PC-3 (cell line): ENCODE data around the gene SLAMF8. TPM values are rescaled to one million over a fixed set of nuclear protein-coding genes. Genes with fewer than 3 reads are reported as not detected.

Source experiments
- ATAC-seq: fragments of 200-7000 bp; cut with Tn5 transposase; 2 replicates; pipeline ENCODE4 v1.9.1; 2020; ENCODE audit warnings: mild to moderate bottlenecking, moderate library complexity
- BruUV-seq: library from RNA; stranded (reverse); fragments of 400-500 nt; replicated peaks from 2 replicates; lab custom pipeline; 2021; lab: Mats Ljungman, UMichigan
- CTCF ChIA-PET: fragments of 300-600 bp; sonication (Branson Sonifier 250); formaldehyde crosslinking; loops from one replicate; lab custom pipeline; 2022; ENCODE audit warnings: antibody characterized with exemption; lab: Charles Lee
- POLR2A ChIA-PET: fragments of 300-600 bp; sonication (Branson Sonifier 250); formaldehyde crosslinking; loops from one replicate; lab custom pipeline; 2022; ENCODE audit warnings: antibody characterized with exemption; ENCODE audit not compliant: unreplicated experiment; lab: Charles Lee
- DNase-seq: peaks from one replicate; pipeline ENCODE4 v3.0.0-alpha.2; 2015
- H2AFZ ChIP-seq: fragments of 300-600 bp; sonication (generic); 2 replicates; pipeline ENCODE4 v1.6.0; 2016; ENCODE audit warnings: antibody characterized with exemption, low read length
- H3F3A ChIP-seq: fragments of 300-600 bp; sonication (generic); one replicate; pipeline ENCODE4 v1.6.0; 2017; ENCODE audit warnings: antibody characterized with exemption, low read length, control low read depth, mild to moderate bottlenecking; ENCODE audit not compliant: unreplicated experiment
- H3K27ac ChIP-seq: fragments of 300-600 bp; sonication (generic); 2 replicates; pipeline ENCODE4 v1.5.1; 2016; ENCODE audit warnings: mild to moderate bottlenecking, low read length
- H3K27me3 ChIP-seq: fragments of 300-600 bp; sonication (generic); 2 replicates; pipeline ENCODE4 v1.6.1; 2016; ENCODE audit warnings: low read length, mixed read lengths
- H3K36me3 ChIP-seq: fragments of 300-600 bp; sonication (generic); 2 replicates; pipeline ENCODE4 v1.6.1; 2016; ENCODE audit warnings: low read depth, mixed run types, low read length, mixed read lengths
- H3K4me1 ChIP-seq: fragments of 300-600 bp; sonication (generic); 2 replicates; pipeline ENCODE4 v1.5.1; 2016; ENCODE audit warnings: low read length; ENCODE audit not compliant: insufficient read depth
- H3K4me2 ChIP-seq: fragments of 300-600 bp; sonication (generic); 2 replicates; pipeline ENCODE4 v1.6.0; 2016; ENCODE audit warnings: low read length
- H3K4me3 ChIP-seq: fragments of 300-600 bp; sonication (generic); 2 replicates; pipeline ENCODE4 v1.5.1; 2016; ENCODE audit warnings: mild to moderate bottlenecking, low read length, mixed read lengths
- H3K79me2 ChIP-seq: fragments of 300-600 bp; sonication (generic); 2 replicates; pipeline ENCODE4 v1.6.1; 2017; ENCODE audit warnings: low read length, mixed read lengths
- H3K9ac ChIP-seq: fragments of 300-600 bp; sonication (generic); 2 replicates; pipeline ENCODE4 v1.6.0; 2016; ENCODE audit warnings: mild to moderate bottlenecking, low read length
- H3K9me2 ChIP-seq: fragments of 300-600 bp; sonication (generic); replicated peaks from 2 replicates; pipeline ENCODE4 v1.6.1; 2016; ENCODE audit warnings: mixed run types, low read length, mixed read lengths
- H3K9me3 ChIP-seq: fragments of 300-600 bp; sonication (generic); 2 replicates; pipeline ENCODE4 v1.6.1; 2016; ENCODE audit warnings: low read length, mixed read lengths
- H4K20me1 ChIP-seq: fragments of 300-600 bp; sonication (generic); 2 replicates; pipeline ENCODE4 v1.6.1; 2016; ENCODE audit warnings: low read length, mixed read lengths
- EZH2 ChIP-seq: fragments of 300-600 bp; sonication (generic); IDR thresholded peaks from one replicate; pipeline ENCODE4 v1.6.1; 2017; ENCODE audit warnings: antibody characterized with exemption, mild to moderate bottlenecking, low read length; ENCODE audit not compliant: unreplicated experiment
- EZH2phosphoT487 ChIP-seq: fragments of 300-600 bp; sonication (generic); IDR thresholded peaks from 2 replicates; pipeline ENCODE4 v1.6.1; 2018; ENCODE audit warnings: mild to moderate bottlenecking, antibody characterized with exemption, low read length, borderline replicate concordance
- intact Hi-C: fragments of 100-400 bp; cut with micrococcal nuclease; formaldehyde crosslinking; loops from 2 replicates; pipeline ENCODE4 v1.9.0; 2023
- total RNA-seq: library from RNA; depleted of rRNA; stranded (reverse); fragments of >200 nt; gene quantifications from 2 replicates; pipeline ENCODE4 v1.2.3, GENCODE V29; 2014
- TF ChIP-seq, protein P1 (sequence below): fragments of 300-600 bp; sonication (generic); conservative IDR thresholded peaks from 2 replicates; pipeline ENCODE4 v1.5.1; 2017; ENCODE audit warnings: antibody characterized with exemption, low read depth, mild to moderate bottlenecking, low read length

Gene SLAMF8
- total RNA-seq, 1 experiment from 2014 or later: not detected

DNA sequence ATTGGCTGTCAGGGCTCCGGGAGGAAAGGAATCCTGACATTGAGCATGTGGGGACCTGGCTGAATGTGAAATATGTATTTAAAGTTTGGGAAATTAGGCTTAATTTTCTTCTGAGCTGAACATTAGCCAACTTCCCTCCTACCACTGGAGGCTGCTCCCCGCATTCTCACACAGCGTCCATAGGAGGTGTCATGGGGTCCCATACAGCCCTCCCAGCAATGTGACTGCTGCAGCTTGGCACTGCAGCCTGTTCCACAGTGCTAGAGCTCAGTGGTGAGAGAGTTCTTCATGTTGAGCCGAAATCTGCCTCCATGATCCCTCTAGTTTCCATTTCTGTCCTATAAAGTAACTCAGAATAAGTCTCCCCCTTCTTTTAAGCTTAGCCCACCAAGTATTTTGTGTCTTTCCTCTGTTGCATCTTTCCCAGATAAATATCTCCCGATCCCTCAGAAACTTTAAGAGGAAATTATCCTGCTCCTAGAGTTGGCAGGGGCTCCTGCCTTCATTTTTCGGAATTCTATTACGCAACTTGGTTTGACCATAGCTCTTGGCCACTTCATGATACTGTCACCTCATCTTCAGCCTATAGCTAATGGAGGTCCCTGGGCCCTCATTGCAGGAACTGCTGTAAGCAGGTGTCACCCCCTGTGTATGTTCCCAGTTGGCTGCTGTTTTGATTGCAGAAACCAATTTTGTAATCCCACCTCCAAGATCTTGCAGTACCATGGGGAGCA, 22.6 kb upstream of the SLAMF8 start:
- BruUV-seq: no TSS peak
- no peaks in the 10 kb centered on the region for H3K9me3 ChIP-seq
- no peaks in the 10 kb centered on the region for H4K20me1 ChIP-seq
- no peak for ATAC-seq
- H3K4me1 ChIP-seq: peaks cover 16% of the 10 kb centered on the region
- intact Hi-C loops: no loop called here
- TF ChIP-seq EZH2phosphoT487 (no peak), EZH2 (no peak)
- TF ChIP-seq, protein P1, sequence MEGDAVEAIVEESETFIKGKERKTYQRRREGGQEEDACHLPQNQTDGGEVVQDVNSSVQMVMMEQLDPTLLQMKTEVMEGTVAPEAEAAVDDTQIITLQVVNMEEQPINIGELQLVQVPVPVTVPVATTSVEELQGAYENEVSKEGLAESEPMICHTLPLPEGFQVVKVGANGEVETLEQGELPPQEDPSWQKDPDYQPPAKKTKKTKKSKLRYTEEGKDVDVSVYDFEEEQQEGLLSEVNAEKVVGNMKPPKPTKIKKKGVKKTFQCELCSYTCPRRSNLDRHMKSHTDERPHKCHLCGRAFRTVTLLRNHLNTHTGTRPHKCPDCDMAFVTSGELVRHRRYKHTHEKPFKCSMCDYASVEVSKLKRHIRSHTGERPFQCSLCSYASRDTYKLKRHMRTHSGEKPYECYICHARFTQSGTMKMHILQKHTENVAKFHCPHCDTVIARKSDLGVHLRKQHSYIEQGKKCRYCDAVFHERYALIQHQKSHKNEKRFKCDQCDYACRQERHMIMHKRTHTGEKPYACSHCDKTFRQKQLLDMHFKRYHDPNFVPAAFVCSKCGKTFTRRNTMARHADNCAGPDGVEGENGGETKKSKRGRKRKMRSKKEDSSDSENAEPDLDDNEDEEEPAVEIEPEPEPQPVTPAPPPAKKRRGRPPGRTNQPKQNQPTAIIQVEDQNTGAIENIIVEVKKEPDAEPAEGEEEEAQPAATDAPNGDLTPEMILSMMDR: no peak
- no peak overlapping the region for H3K9ac ChIP-seq
- H3K9me2 ChIP-seq: no peaks in the 10 kb centered on the region
- no peak for DNase-seq
- H3K4me2 ChIP-seq: no peak overlapping the region
- H3K27ac ChIP-seq: no peak overlapping the region
- ChIA-PET POLR2A (no interaction called here), CTCF (interaction anchor here (0.6 to 1.5 kb wide), 5 partner anchors 10 to 203 kb away, joined by 3 to 4 read pairs (median 3); no protein-coding TSS in a partner anchor)
- no peaks in the 10 kb centered on the region for H3F3A ChIP-seq
- no peak overlapping the region for H3K4me3 ChIP-seq
- no peak overlapping the region for H2AFZ ChIP-seq
- no peaks in the 10 kb centered on the region for H3K79me2 ChIP-seq
- no peaks in the 10 kb centered on the region for H3K36me3 ChIP-seq
- H3K27me3 ChIP-seq: no peaks in the 10 kb centered on the region

DNA sequence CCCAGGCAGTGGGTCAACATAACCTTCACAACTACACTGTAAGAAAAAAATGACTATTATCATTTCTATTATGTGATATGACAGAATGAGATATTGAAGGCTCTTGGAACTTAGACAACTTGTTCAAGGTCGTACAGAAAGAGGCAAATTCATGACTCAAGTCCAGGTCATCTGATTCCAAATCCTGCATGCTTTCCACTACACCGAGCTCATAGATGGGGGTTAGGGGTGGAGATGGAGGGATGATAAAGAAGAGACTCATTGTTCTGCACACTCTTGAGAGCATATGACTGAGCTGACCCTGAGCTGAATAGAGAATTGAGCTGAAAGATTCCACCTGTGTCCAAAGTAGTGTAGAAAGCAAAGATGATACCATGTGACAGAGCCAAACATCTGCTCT, 21.7 kb upstream of the SLAMF8 start:
- no peak overlapping the region for H3K4me2 ChIP-seq
- no peaks in the 10 kb centered on the region for H3K9me3 ChIP-seq
- H3K4me1 ChIP-seq: peaks cover 16% of the 10 kb centered on the region
- H3K27me3 ChIP-seq: no peaks in the 10 kb centered on the region
- H3K9ac ChIP-seq: no peak overlapping the region
- H3K9me2 ChIP-seq: no peaks in the 10 kb centered on the region
- H3K4me3 ChIP-seq: no peak overlapping the region
- BruUV-seq: no TSS peak
- H4K20me1 ChIP-seq: no peaks in the 10 kb centered on the region
- no peaks in the 10 kb centered on the region for H3K79me2 ChIP-seq
- H3F3A ChIP-seq: no peaks in the 10 kb centered on the region
- TF ChIP-seq, protein P1: no peak
- TF ChIP-seq EZH2: no peak
- no peak for TF ChIP-seq EZH2phosphoT487
- ChIA-PET POLR2A (no interaction called here), CTCF (interaction anchor here (0.9 to 1.5 kb wide), 2 partner anchors 86 to 203 kb away, joined by 3 to 4 read pairs; no protein-coding TSS in a partner anchor)
- no peaks in the 10 kb centered on the region for H3K36me3 ChIP-seq
- intact Hi-C loops: no loop called here
- no peak overlapping the region for H2AFZ ChIP-seq
- ATAC-seq (peak; percentile 62), DNase-seq (peak; percentile 72)
- no peak overlapping the region for H3K27ac ChIP-seq

DNA sequence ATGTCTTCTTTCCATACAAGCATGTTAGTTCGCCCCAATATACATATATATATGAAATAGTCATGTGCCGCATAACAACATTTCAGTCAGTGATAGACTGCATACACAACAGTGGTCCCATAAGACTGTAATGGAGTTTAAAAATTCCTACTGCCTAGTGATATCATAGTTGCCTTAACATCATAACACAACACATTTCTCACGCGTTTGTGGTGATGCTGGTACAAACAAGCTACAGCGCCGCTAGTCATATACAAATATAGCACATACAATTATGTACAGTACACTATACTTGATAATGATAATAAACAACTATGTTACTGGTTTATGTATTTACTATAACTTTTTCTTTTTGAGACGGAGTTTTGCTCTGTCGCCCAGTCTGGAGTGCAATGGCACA, 10.7 kb upstream of the SLAMF8 start:
- BruUV-seq: no TSS peak
- Histone ChIP-seq H3K4me3 (no peak overlapping the region), H3K79me2 (no peaks in the 10 kb centered on the region), H3K36me3 (no peaks in the 10 kb centered on the region), H2AFZ (no peak overlapping the region), H4K20me1 (no peaks in the 10 kb centered on the region), H3K4me2 (no peak overlapping the region), H3K4me1 (peaks cover 15% of the 10 kb centered on the region), H3K27ac (no peak overlapping the region), H3K9me2 (no peaks in the 10 kb centered on the region), H3K9me3 (no peaks in the 10 kb centered on the region), H3F3A (peaks cover 8% of the 10 kb centered on the region), H3K9ac (no peak overlapping the region), H3K27me3 (no peaks in the 10 kb centered on the region)
- TF ChIP-seq EZH2phosphoT487 (no peak), EZH2 (no peak)
- TF ChIP-seq, protein P1: no peak
- ChIA-PET CTCF (no interaction called here), POLR2A (no interaction called here)
- ATAC-seq: no peak
- DNase-seq: no peak
- intact Hi-C loops: loop anchor here (2.0 kb wide), 1 partner anchor 17 kb away; no protein-coding TSS in a partner anchor
